DMS53 treated with DMSO at 0.1 percent for 48 hours (cell line): ENCODE results near the gene ELAPOR1.
"Not testable (repeated sequence)": the region's sequence is repeated elsewhere in the genome, so short reads cannot be mapped to it uniquely, and the experiment has no call there.

Experiments used
- DNase-seq: peaks from one replicate; lab custom pipeline; 2025; ENCODE audit not compliant: unreplicated experiment; lab: John Stamatoyannopoulos, UW

The ELAPOR1 gene

GRCh38 chr1:109136766-109137165 is 22.9 kb downstream of the ELAPOR1 start:
- DNase-seq = no peak

GRCh38 chr1:109137958-109138357 is 24.0 kb downstream of the ELAPOR1 start:
- DNase-seq = no peak

- DNase-seq = no peak
Observed at GRCh38 chr1:109138358-109138757, 24.4 kb downstream of the ELAPOR1 start.

GRCh38 chr1:109140392-109140791 is 26.5 kb downstream of the ELAPOR1 start:
- no peak for DNase-seq

GRCh38 chr1:109142260-109142659 is 28.3 kb downstream of the ELAPOR1 start:
- DNase-seq = no peak

GRCh38 chr1:109142725-109143124 is 28.8 kb downstream of the ELAPOR1 start:
- not testable (repeated sequence) for DNase-seq

- no peak for DNase-seq
Observed at GRCh38 chr1:109148987-109149561, 35.2 kb downstream of the ELAPOR1 start.

- DNase-seq = no peak
Observed at GRCh38 chr1:109149874-109150601, 36.1 kb downstream of the ELAPOR1 start.

GRCh38 chr1:109151146-109151990 is 37.5 kb downstream of the ELAPOR1 start:
- DNase-seq = peak; percentile 65

GRCh38 chr1:109152196-109152595 is 38.3 kb downstream of the ELAPOR1 start:
- no peak for DNase-seq

GRCh38 chr1:109156916-109157385 is 43.0 kb downstream of the ELAPOR1 start:
- no peak for DNase-seq

- no peak for DNase-seq
Observed at GRCh38 chr1:109158433-109158832, 44.5 kb downstream of the ELAPOR1 start.

- DNase-seq = no peak
Observed at GRCh38 chr1:109159326-109159725, 45.4 kb downstream of the ELAPOR1 start.

GRCh38 chr1:109160071-109160840 is 46.3 kb downstream of the ELAPOR1 start:
- DNase-seq = no peak

GRCh38 chr1:109161858-109162606 is 48.1 kb downstream of the ELAPOR1 start:
- no peak for DNase-seq

GRCh38 chr1:109162626-109163025 is 48.7 kb downstream of the ELAPOR1 start:
- no peak for DNase-seq

GRCh38 chr1:109163551-109163950 is 49.6 kb downstream of the ELAPOR1 start:
- no peak for DNase-seq
